ENCODE measurements around the gene TANGO6. TPM values are rescaled to one million over a fixed set of nuclear protein-coding genes. Genes with fewer than 3 reads are reported as not detected.
"Not testable (repeated sequence)": the region's sequence is repeated elsewhere in the genome, so short reads cannot be mapped to it uniquely, and the experiment has no call there.

Gene TANGO6
- total RNA-seq, 2 donors from 2014 or later = 24.1 to 36.3 TPM

GRCh38 chr16:69115837-69116236 lies 272.5 kb downstream of the TANGO6 start:
- H3K9me3 Mint-ChIP-seq = no peaks in the 10 kb centered on the region
- no peak overlapping the region for H3K27ac Mint-ChIP-seq
- no peak overlapping the region for H3K4me3 Mint-ChIP-seq
- peaks cover 66% of the 10 kb centered on the region for H3K36me3 Mint-ChIP-seq (ENCODE audit: low read depth)
- H3K27me3 Mint-ChIP-seq = no peaks in the 10 kb centered on the region
- peaks cover 4% of the 10 kb centered on the region for H3K4me1 Mint-ChIP-seq
- no peak for ATAC-seq (replicated peaks)

GRCh38 chr16:69116256-69116875 lies 273.0 kb downstream of the TANGO6 start:
- Mint-ChIP-seq H3K4me1 (peaks cover 4% of the 10 kb centered on the region), H3K36me3 (ENCODE audit: low read depth) (peaks cover 71% of the 10 kb centered on the region), H3K9me3 (no peaks in the 10 kb centered on the region), H3K27ac (no peak overlapping the region), H3K27me3 (no peaks in the 10 kb centered on the region), H3K4me3 (no peak overlapping the region)
- ATAC-seq (replicated peaks) = no peak

GRCh38 chr16:69116906-69117305 lies 273.6 kb downstream of the TANGO6 start:
- peaks cover 4% of the 10 kb centered on the region for H3K4me1 Mint-ChIP-seq
- no peaks in the 10 kb centered on the region for H3K27me3 Mint-ChIP-seq
- H3K9me3 Mint-ChIP-seq = no peaks in the 10 kb centered on the region
- H3K4me3 Mint-ChIP-seq = no peak overlapping the region
- H3K27ac Mint-ChIP-seq = no peak overlapping the region
- H3K36me3 Mint-ChIP-seq (ENCODE audit: low read depth) = peaks cover 72% of the 10 kb centered on the region
- ATAC-seq (replicated peaks) = no peak

GRCh38 chr16:69118468-69118867 lies 275.1 kb downstream of the TANGO6 start:
- no peak for ATAC-seq (replicated peaks)
- no peaks in the 10 kb centered on the region for H3K27me3 Mint-ChIP-seq
- H3K27ac Mint-ChIP-seq = no peak overlapping the region
- H3K4me1 Mint-ChIP-seq = peaks cover 4% of the 10 kb centered on the region
- H3K9me3 Mint-ChIP-seq = no peaks in the 10 kb centered on the region
- H3K36me3 Mint-ChIP-seq (ENCODE audit: low read depth) = peaks cover 68% of the 10 kb centered on the region
- H3K4me3 Mint-ChIP-seq = no peak overlapping the region

- Mint-ChIP-seq H3K4me1 (peaks cover 6% of the 10 kb centered on the region), H3K27me3 (no peaks in the 10 kb centered on the region), H3K27ac (no peak overlapping the region), H3K36me3 (ENCODE audit: low read depth) (peaks cover 70% of the 10 kb centered on the region), H3K9me3 (no peaks in the 10 kb centered on the region), H3K4me3 (no peak overlapping the region)
- ATAC-seq (replicated peaks) = no peak
These were observed 275.7 kb downstream of the TANGO6 start for GRCh38 chr16:69118994-69119393.

- no peak overlapping the region for H3K4me3 Mint-ChIP-seq
- no peak for ATAC-seq (replicated peaks)
- no peaks in the 10 kb centered on the region for H3K9me3 Mint-ChIP-seq
- H3K4me1 Mint-ChIP-seq = peaks cover 9% of the 10 kb centered on the region
- peaks cover 73% of the 10 kb centered on the region for H3K36me3 Mint-ChIP-seq (ENCODE audit: low read depth)
- no peak overlapping the region for H3K27ac Mint-ChIP-seq
- H3K27me3 Mint-ChIP-seq = no peaks in the 10 kb centered on the region
These were observed 276.2 kb downstream of the TANGO6 start for GRCh38 chr16:69119536-69119935.

GRCh38 chr16:69120096-69120664 lies 276.8 kb downstream of the TANGO6 start:
- H3K4me3 Mint-ChIP-seq = no peak overlapping the region
- no peak overlapping the region for H3K27ac Mint-ChIP-seq
- no peaks in the 10 kb centered on the region for H3K9me3 Mint-ChIP-seq
- ATAC-seq (replicated peaks) = no peak
- H3K4me1 Mint-ChIP-seq = peaks cover 9% of the 10 kb centered on the region
- H3K27me3 Mint-ChIP-seq = no peaks in the 10 kb centered on the region
- peaks cover 73% of the 10 kb centered on the region for H3K36me3 Mint-ChIP-seq (ENCODE audit: low read depth)

- Mint-ChIP-seq H3K36me3 (ENCODE audit: low read depth) (peaks cover 64% of the 10 kb centered on the region), H3K4me1 (peaks cover 15% of the 10 kb centered on the region), H3K27me3 (no peaks in the 10 kb centered on the region), H3K27ac (no peak overlapping the region), H3K4me3 (no peak overlapping the region), H3K9me3 (no peaks in the 10 kb centered on the region)
- peak; percentile 37 for ATAC-seq (replicated peaks)
These were observed 280.6 kb downstream of the TANGO6 start for GRCh38 chr16:69123910-69124309.

GRCh38 chr16:69124406-69124805 lies 281.1 kb downstream of the TANGO6 start:
- not testable (repeated sequence) for H3K27me3 Mint-ChIP-seq; H3K27ac Mint-ChIP-seq; H3K4me3 Mint-ChIP-seq; ATAC-seq (replicated peaks); H3K9me3 Mint-ChIP-seq
- Mint-ChIP-seq H3K4me1 (peaks cover 16% of the 10 kb centered on the region), H3K36me3 (ENCODE audit: low read depth) (peaks cover 63% of the 10 kb centered on the region)

- Mint-ChIP-seq H3K4me1 (peaks cover 20% of the 10 kb centered on the region), H3K36me3 (ENCODE audit: low read depth) (peaks cover 63% of the 10 kb centered on the region)
- not testable (repeated sequence) for H3K27me3 Mint-ChIP-seq; H3K27ac Mint-ChIP-seq; H3K4me3 Mint-ChIP-seq; ATAC-seq (replicated peaks); H3K9me3 Mint-ChIP-seq
These were observed 281.6 kb downstream of the TANGO6 start for GRCh38 chr16:69124961-69125360.

GRCh38 chr16:69126221-69126620 lies 282.9 kb downstream of the TANGO6 start:
- no peaks in the 10 kb centered on the region for H3K27me3 Mint-ChIP-seq
- peak overlapping the region; percentile 62 for H3K27ac Mint-ChIP-seq
- no peaks in the 10 kb centered on the region for H3K9me3 Mint-ChIP-seq
- no peak for ATAC-seq (replicated peaks)
- H3K36me3 Mint-ChIP-seq (ENCODE audit: low read depth) = peaks cover 61% of the 10 kb centered on the region
- no peak overlapping the region for H3K4me3 Mint-ChIP-seq
- H3K4me1 Mint-ChIP-seq = peaks cover 23% of the 10 kb centered on the region

- Mint-ChIP-seq H3K27ac (peak overlapping the region; percentile 62), H3K36me3 (ENCODE audit: low read depth) (peaks cover 61% of the 10 kb centered on the region), H3K4me1 (peaks cover 28% of the 10 kb centered on the region)
- not testable (repeated sequence) for H3K9me3 Mint-ChIP-seq; H3K27me3 Mint-ChIP-seq; ATAC-seq (replicated peaks); H3K4me3 Mint-ChIP-seq
These were observed 283.5 kb downstream of the TANGO6 start for GRCh38 chr16:69126801-69127200.

- Mint-ChIP-seq H3K9me3 (no peaks in the 10 kb centered on the region), H3K36me3 (ENCODE audit: low read depth) (peaks cover 63% of the 10 kb centered on the region), H3K4me3 (no peak overlapping the region), H3K27me3 (no peaks in the 10 kb centered on the region), H3K27ac (no peak overlapping the region), H3K4me1 (peaks cover 28% of the 10 kb centered on the region)
- ATAC-seq (replicated peaks) = no peak
These were observed 284.7 kb downstream of the TANGO6 start for GRCh38 chr16:69127966-69128510.

GRCh38 chr16:69130461-69130860 lies 287.1 kb downstream of the TANGO6 start:
- Mint-ChIP-seq H3K27ac (no peak overlapping the region), H3K4me3 (peak overlapping the region; percentile 95), H3K9me3 (no peaks in the 10 kb centered on the region), H3K4me1 (peaks cover 37% of the 10 kb centered on the region), H3K27me3 (no peaks in the 10 kb centered on the region), H3K36me3 (ENCODE audit: low read depth) (peaks cover 82% of the 10 kb centered on the region)
- no peak for ATAC-seq (replicated peaks)

- H3K9me3 Mint-ChIP-seq = no peaks in the 10 kb centered on the region
- ATAC-seq (replicated peaks) = no peak
- no peaks in the 10 kb centered on the region for H3K27me3 Mint-ChIP-seq
- peaks cover 90% of the 10 kb centered on the region for H3K36me3 Mint-ChIP-seq (ENCODE audit: low read depth)
- peak overlapping the region; percentile 97 for H3K27ac Mint-ChIP-seq
- peak overlapping the region; percentile 95 for H3K4me3 Mint-ChIP-seq
- peaks cover 38% of the 10 kb centered on the region for H3K4me1 Mint-ChIP-seq
These were observed 288.0 kb downstream of the TANGO6 start for GRCh38 chr16:69131167-69131838.
